Osteoblast (primary cell): ENCODE results near the gene PRDM5. TPM values are rescaled to one million over a fixed set of nuclear protein-coding genes. Genes with fewer than 3 reads are reported as not detected.

ENCODE experiments used
- DNase-seq: peaks from one replicate; pipeline ENCODE4 v3.0.0; 2011; ENCODE audit warnings: low spot score, mixed read lengths; ENCODE audit not compliant: insufficient read length; ENCODE audit errors: missing footprints
- H2AFZ ChIP-seq: 2 replicates; pipeline ENCODE4 v1.6.0; 2011; ENCODE audit warnings: mild to moderate bottlenecking, low read length
- H3K27ac ChIP-seq: 2 replicates; pipeline ENCODE4 v1.5.1; 2011; ENCODE audit warnings: mild to moderate bottlenecking, low read depth, low read length, moderate library complexity
- H3K27me3 ChIP-seq: 2 replicates; pipeline ENCODE4 v1.6.0; 2012; ENCODE audit warnings: mild to moderate bottlenecking, control low read depth, inconsistent platforms, low read length, moderate library complexity; ENCODE audit not compliant: insufficient read depth
- H3K36me3 ChIP-seq: 2 replicates; pipeline ENCODE4 v1.5.1; 2011; ENCODE audit warnings: mild to moderate bottlenecking, low read length, control low read depth, moderate library complexity; ENCODE audit not compliant: insufficient read depth
- H3K4me1 ChIP-seq: 2 replicates; pipeline ENCODE4 v1.5.1; 2011; ENCODE audit warnings: mild to moderate bottlenecking, low read length, control low read depth, moderate library complexity; ENCODE audit not compliant: insufficient read depth
- H3K4me2 ChIP-seq: 2 replicates; pipeline ENCODE4 v1.6.0; 2011; ENCODE audit warnings: mild to moderate bottlenecking, low read length; ENCODE audit not compliant: insufficient read depth
- H3K4me3 ChIP-seq: fragments of 200-600 bp; sonication (generic); 3 replicates; pipeline ENCODE4 v1.5.1; 2012; ENCODE audit warnings: mild to moderate bottlenecking, low read length, inconsistent platforms; ENCODE audit not compliant: insufficient read depth
- H3K79me2 ChIP-seq: 2 replicates; pipeline ENCODE4 v1.6.0; 2012; ENCODE audit warnings: mild to moderate bottlenecking, low read length, control low read depth, inconsistent platforms; ENCODE audit not compliant: insufficient read depth
- H3K9me3 ChIP-seq: 2 replicates; pipeline ENCODE4 v1.5.1; 2011; ENCODE audit warnings: low read depth, low read length, control low read depth
- H4K20me1 ChIP-seq: 2 replicates; pipeline ENCODE4 v1.6.0; 2012; ENCODE audit warnings: mild to moderate bottlenecking, low read length, control low read depth; ENCODE audit not compliant: insufficient read depth
- CTCF ChIP-seq: IDR thresholded peaks from 2 replicates; pipeline ENCODE4 v1.5.1; 2011; ENCODE audit warnings: mild to moderate bottlenecking, low read depth, low read length, moderate library complexity; ENCODE audit errors: extremely low read depth
- total RNA-seq: library from RNA; depleted of rRNA; stranded (reverse); fragments of >200 nt; gene quantifications from 2 replicates; pipeline ENCODE4 v1.2.3, GENCODE V29; 2012

Gene PRDM5
- total RNA-seq, 1 donor = 39.4 TPM

GRCh38 chr4:120862432-120862831, 60.1 kb downstream of the PRDM5 start:
- Histone ChIP-seq H3K36me3 (no peaks in the 10 kb centered on the region), H3K79me2 (no peaks in the 10 kb centered on the region), H3K9me3 (no peaks in the 10 kb centered on the region), H3K27ac (no peak overlapping the region), H2AFZ (no peak overlapping the region), H3K4me1 (no peaks in the 10 kb centered on the region), H4K20me1 (no peaks in the 10 kb centered on the region), H3K4me2 (no peak overlapping the region), H3K27me3 (no peaks in the 10 kb centered on the region), H3K4me3 (no peak overlapping the region)
- TF ChIP-seq CTCF = no peak
- no peak for DNase-seq

GRCh38 chr4:120861852-120862251, 60.7 kb downstream of the PRDM5 start:
- H3K36me3 ChIP-seq = no peaks in the 10 kb centered on the region
- no peaks in the 10 kb centered on the region for H3K79me2 ChIP-seq
- H2AFZ ChIP-seq = no peak overlapping the region
- H3K27ac ChIP-seq = no peak overlapping the region
- no peaks in the 10 kb centered on the region for H4K20me1 ChIP-seq
- H3K4me2 ChIP-seq = no peak overlapping the region
- TF ChIP-seq CTCF = no peak
- no peaks in the 10 kb centered on the region for H3K27me3 ChIP-seq
- H3K9me3 ChIP-seq = no peaks in the 10 kb centered on the region
- no peak for DNase-seq
- H3K4me1 ChIP-seq = no peaks in the 10 kb centered on the region
- H3K4me3 ChIP-seq = no peak overlapping the region

DNA sequence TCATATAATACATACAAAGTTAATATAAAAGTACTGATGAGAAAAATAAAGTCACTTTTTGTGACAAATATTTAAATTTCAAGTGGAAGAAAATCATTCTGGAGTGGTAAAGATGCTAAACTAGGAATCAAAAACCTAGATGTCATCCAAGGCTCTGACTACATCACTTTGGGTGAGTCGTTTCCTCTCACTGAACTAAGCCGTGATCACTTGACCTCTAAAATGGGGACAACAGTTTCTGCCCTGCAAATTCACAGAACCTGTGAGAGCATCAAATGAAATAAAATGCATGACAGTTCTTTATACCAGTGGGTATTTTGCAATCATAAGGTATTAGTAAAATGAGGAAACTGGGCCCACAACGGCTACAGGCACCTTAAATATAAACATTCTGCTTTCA, 63.8 kb downstream of the PRDM5 start:
- TF ChIP-seq CTCF = no peak

GRCh38 chr4:120857312-120857711, 65.2 kb downstream of the PRDM5 start:
- H4K20me1 ChIP-seq = no peaks in the 10 kb centered on the region
- H3K4me1 ChIP-seq = peaks cover 16% of the 10 kb centered on the region
- DNase-seq = no peak
- no peak overlapping the region for H3K4me2 ChIP-seq
- no peaks in the 10 kb centered on the region for H3K79me2 ChIP-seq
- no peaks in the 10 kb centered on the region for H3K36me3 ChIP-seq
- TF ChIP-seq CTCF = no peak
- no peak overlapping the region for H2AFZ ChIP-seq
- no peaks in the 10 kb centered on the region for H3K27me3 ChIP-seq
- no peak overlapping the region for H3K4me3 ChIP-seq
- H3K27ac ChIP-seq = peak overlapping the region; percentile 10
- no peaks in the 10 kb centered on the region for H3K9me3 ChIP-seq

More for the DNA sequence above, 63.8 kb downstream of the PRDM5 start:
- Histone ChIP-seq H2AFZ (no peak overlapping the region), H3K79me2 (no peaks in the 10 kb centered on the region), H3K4me3 (no peak overlapping the region), H3K4me2 (no peak overlapping the region), H3K27ac (no peak overlapping the region), H3K27me3 (no peaks in the 10 kb centered on the region), H3K9me3 (no peaks in the 10 kb centered on the region), H3K36me3 (no peaks in the 10 kb centered on the region), H3K4me1 (peaks cover 4% of the 10 kb centered on the region), H4K20me1 (no peaks in the 10 kb centered on the region)
- DNase-seq = no peak
